GM19467 (cell line): ENCODE data around the gene ZIK1.
A peak's percentile ranks its signal among the peaks of the same experiment; 100 is the strongest.

Source experiments
- ATAC-seq: cut with Tn5 transposase; IDR thresholded peaks from one replicate; pipeline ENCODE4 v1.9.1; 2021; ENCODE audit warnings: mild to moderate bottlenecking, moderate library complexity; ENCODE audit not compliant: unreplicated experiment

The ZIK1 gene

GRCh38 chr19:57583521-57584416 lies at the start of gene ZIK1:
Gene ZIK1, plus strand, starts transcription at chr19:57584145. Its CDS starts 212 bp downstream, at chr19:57584357.
- peak; percentile 69 for ATAC-seq

DNA sequence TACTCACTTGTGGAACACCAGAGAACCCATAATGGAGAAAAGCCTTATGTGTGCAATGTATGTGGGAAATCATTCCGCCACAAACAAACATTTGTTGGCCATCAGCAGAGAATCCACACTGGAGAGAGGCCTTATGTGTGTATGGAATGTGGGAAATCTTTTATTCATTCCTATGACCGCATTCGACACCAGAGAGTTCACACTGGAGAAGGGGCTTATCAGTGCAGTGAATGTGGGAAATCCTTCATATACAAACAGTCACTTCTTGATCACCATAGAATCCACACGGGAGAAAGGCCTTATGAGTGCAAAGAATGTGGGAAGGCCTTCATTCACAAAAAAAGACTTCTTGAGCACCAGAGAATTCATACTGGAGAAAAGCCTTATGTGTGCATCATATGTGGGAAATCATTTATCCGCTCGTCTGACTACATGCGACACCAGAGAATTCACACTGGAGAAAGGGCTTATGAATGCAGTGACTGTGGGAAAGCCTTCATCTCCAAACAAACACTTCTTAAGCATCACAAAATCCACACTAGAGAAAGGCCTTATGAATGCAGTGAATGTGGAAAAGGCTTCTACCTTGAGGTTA lies 45.9 kb upstream of the ZIK1 start:
- no peak for ATAC-seq

DNA sequence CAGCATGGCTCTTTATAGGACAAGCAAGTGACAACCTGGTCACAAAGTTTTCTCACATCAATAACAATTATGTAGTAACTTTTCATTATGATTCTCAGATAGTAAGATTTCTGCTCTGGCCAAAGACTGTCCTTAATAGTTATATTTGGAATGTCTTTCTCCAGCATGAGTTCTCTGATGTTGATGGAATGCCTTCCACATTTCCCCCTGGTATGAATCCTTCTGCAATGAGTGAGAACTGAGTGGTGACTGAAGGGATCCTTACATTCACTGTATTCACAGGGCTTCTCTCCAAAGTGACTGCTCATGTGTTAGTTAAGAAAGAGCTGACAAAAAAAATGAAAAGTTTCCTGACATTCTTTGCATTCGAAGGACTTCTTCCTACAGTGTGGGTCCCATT lies 37.4 kb upstream of the ZIK1 start:
- ATAC-seq: no peak

- ATAC-seq: no peak
These were observed 31.5 kb upstream of the ZIK1 start for GRCh38 chr19:57552432-57552831.

DNA sequence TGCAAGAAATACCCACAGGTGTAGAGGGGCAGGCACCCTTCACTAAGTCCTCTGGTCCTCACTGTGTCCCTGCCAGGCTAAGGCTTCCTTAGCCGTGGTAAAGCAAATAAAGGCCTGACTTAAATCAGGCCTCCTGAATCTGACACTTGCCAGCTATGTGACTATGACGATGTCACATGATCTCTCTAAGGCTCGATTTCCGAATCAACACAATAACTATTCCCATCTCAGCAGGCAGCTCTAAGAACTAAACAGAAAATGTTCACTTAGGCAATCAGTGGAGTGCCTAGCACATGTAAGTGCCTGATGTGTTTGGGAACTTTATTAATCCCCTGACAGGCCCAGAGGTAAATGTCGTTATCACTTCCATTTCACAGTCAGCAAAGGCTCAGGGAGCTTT lies 26.3 kb upstream of the ZIK1 start:
- no peak for ATAC-seq

DNA sequence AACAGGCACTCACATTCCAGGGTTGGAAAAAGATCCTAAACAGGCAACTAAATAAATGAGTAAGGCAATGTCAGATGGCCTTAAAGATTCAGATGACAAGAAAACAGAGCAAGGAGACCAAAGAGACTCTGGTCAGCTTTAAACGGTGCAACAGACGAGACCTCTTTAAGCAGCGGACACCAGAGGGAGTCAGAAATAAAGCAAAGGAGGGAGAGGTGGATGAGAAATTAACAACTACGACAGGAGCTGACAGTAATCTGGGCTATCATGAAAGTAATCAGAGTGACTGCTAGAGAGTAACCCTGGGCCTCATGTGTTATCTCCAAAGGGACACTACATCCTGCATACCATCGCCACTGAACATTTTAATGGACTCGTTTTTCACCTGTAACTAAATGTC lies 25.4 kb upstream of the ZIK1 start:
- ATAC-seq: no peak

DNA sequence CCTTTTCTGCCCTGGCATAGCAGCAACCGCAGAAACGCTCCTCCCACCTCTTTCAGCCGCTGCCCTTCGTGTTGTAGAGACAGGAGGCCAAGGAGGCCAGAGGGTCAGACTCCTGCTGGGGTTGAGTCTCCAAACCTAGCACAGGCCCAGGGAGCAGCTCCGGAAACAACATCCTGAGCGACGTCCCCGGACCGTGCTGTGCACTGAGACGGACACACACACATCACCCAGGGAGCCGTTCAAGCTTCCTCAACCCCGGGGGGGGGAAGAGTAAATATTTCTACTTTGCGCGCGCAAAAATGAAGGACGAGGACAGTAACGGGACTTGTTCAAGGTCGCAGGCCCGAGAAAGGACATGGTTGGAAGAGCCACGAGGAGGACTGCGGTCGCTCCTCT lies 24.9 kb upstream of the ZIK1 start:
- no peak for ATAC-seq

DNA sequence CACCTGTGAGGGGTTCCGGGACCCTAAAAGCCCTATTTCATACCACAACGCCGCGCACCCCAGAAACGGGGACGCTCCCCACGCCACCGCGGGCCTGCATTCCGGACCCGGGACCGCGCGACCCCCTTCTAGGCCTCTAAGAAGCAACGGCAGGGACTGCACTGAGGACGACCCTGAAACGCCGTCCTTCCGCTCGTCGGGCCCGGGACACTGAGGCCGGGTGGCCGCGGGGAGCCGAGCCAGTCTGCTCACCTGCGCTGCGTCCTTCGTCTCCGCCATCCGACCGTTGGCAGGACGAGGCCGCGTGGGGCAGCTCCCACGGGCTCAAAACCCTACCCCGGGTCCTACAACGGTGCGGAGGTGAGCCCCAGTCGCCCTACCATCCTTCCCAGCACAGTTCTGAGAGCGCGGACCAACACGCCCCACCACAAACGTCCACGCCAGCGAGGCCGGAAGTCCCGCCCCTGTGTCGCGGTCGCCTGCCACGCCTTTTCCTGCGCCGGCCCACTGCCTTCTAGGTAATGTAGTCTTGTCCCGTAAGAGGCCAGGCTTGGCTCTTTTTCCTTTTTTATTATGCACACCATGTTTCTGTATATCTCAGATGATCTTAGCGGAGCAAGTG lies 24.4 kb upstream of the ZIK1 start, which contains the start of gene ZNF550:
Gene ZNF550 (minus strand): TSS at position 460 of the 622 bp plus-strand sequence. CDS start 181 bp downstream, at position 279.
- ATAC-seq: peak; percentile 96

DNA sequence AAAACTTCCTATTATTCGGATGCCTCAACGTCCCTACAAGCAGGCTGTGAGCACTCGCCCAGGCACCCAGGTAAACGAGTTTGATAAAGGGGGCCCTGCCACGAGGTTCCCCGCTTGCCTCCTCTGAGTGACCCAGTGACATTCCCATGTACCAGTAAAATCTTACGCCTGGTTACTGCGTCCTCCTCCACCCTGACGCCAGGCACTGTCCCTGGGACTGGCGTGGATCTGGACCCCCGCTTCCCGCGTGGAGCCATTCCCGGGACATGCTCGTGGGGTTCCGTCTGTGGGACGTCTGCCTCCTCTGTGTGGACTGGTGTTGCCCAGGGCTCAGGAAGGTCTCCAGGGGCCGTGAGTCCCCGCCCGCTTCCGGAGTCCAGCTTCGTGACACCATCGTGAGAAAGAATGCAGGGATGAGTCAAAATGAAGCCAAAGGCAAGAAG lies 23.9 kb upstream of the ZIK1 start:
- ATAC-seq: no peak

- no peak for ATAC-seq
These were observed 20.4 kb upstream of the ZIK1 start for GRCh38 chr19:57563547-57563946.

DNA sequence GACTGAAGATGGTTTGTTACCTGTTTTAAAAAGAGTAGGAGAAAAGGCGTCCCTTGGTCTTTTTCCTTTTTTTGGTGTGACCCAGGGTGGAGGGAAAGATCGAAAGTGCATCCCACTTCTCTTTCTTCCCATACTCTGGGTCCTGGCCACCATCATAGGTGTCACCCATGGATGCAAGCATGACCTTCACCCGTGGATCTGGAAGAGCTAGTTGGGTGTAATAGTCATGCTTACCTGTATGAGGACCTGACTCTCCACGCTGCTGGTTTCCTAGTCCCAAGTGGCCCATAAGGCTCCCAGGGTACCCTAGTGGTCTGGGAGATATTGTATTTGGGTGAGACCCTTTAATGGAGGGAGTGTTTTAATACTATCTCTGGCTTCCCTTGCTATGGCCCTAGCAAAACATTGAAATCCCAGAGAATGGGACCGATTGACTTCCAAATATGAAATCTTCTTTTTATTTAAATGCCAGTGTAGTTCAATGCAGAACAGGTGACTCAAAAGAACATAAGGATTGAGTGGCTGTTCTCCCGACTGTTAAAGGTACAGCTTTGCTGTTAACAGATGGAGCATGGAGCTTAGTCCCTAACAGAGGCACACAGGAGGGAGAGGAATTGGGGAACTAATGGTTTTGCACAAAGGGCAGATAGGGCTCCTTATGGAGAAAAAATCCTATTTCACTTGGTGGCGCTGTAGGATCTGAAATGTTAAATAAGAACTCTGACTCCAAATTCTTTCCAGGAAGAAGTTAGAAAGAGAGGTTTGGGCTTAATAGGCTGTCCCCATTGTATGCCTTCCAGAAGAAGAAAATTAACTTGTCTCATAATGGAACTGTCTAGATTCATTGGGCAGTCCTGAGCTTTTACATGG lies 17.3 kb upstream of the ZIK1 start:
- ATAC-seq: no peak

DNA sequence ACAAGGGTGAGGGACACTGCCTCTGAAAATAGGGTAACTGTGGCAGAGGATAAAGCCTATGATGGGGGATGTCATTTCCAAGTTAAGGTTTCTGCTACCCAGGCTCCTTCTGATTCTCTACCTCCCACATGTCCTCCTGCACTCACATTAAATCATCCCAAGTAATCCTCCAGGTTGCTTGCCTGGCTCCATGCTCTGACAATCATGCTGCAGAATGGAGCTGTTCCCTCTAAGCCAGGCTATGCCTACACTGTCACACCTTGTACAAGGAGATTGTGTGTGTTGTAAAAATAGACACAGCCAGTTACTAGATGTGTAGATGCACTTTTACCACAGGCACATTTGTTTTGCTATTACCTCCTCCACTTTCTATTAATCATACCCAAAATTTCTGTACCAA lies 13.2 kb upstream of the ZIK1 start:
- no peak for ATAC-seq

GRCh38 chr19:57572415-57572947 lies 11.5 kb upstream of the ZIK1 start:
- ATAC-seq: no peak

DNA sequence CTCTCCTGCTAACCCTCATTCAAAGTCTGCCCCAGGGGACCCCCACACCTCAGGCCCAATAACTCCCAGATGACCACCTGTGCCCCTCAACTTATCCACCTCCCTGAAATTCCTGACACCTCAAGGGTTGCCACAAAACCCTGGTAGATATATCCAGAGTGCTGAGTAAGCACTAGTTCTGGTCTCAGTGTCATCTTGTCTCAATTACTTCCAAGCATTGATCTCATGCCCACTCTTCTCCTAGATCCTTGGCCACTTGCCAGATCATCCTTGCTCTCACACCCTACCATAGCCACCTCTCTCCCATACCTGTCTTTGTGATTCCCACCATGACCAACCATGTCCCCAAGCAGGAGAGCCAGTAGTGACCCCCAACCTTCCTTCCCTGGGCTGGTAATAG lies 7.3 kb upstream of the ZIK1 start:
- ATAC-seq: no peak

- peak; percentile 88 for ATAC-seq
These were observed 5.3 kb upstream of the ZIK1 start, which contains the start of gene ZNF416 for GRCh38 chr19:57578487-57579205. Gene ZNF416, minus strand, starts transcription at chr19:57578911. Its CDS starts 207 bp downstream, at chr19:57578704.

DNA sequence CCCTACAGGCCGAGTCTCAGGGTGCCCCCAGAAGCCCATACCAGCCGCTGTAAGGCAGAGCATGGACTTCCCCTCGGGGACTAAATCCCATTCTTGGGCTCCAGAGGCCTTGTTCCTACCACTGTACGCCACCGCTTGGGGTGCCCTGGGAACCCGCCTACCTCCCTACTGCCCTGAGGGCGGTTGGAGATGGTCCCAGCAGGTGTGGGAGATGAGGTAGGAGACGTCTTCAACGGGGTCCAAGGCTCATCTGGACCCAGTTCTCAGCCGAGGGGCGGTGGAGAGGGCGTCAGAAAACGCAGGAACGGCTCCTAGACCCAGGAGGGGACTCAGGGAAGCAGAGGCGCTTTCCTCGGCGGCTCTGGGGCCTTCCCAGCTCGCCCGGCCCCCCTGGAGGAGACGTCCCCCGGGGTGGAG lies 833 bp upstream of the ZIK1 start:
- ATAC-seq: no peak

DNA sequence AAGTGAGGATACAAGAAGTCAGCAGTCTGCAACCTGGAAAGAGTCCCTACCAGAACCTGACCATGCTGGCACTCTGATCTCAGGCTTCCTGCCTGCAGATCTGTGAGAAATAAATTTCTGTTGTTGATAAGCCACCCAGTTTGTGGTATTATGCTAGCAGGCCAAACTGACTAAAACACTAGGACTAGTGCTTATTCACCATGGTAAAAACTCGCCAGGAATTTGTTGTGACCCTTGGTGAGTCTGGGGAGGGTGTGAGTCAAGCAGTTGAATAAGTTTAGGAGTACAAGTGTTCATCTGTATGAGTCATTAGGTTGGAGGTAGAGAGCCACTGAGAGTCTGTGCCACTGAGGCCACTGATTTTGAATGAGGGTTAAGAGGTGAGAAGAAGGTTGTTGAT lies 3.6 kb downstream of the ZIK1 start:
- ATAC-seq: no peak

- no peak for ATAC-seq
These were observed 15.4 kb downstream of the ZIK1 start for GRCh38 chr19:57599377-57599760.

- ATAC-seq: peak; percentile 93
These were observed 15.9 kb downstream of the ZIK1 start, which contains the start of gene ZNF530 for GRCh38 chr19:57599761-57600383. Gene ZNF530, plus strand, starts transcription at chr19:57599885. Its CDS starts 4,461 bp downstream, at chr19:57604346.
